Neural progenitor cell (in vitro differentiated cells): Measurements from ENCODE around the gene ATXN7L1. TPM values are rescaled to one million over a fixed set of nuclear protein-coding genes. Genes with fewer than 3 reads are reported as not detected.

Experiments used
- DNase-seq: peaks from one replicate; pipeline ENCODE4 v3.0.0-alpha.2; 2016; ENCODE audit warnings: low spot score
- H2AFZ ChIP-seq: fragments of 200-600 bp; sonication (generic); replicated peaks from 2 replicates; pipeline ENCODE4 v1.6.1; 2016; ENCODE audit warnings: antibody characterized with exemption
- H3F3A ChIP-seq: fragments of 200-600 bp; sonication (generic); 2 replicates; pipeline ENCODE4 v1.6.1; 2016; ENCODE audit warnings: antibody characterized with exemption, low read depth
- H3K27ac ChIP-seq: fragments of 200-600 bp; sonication (generic); 2 replicates; pipeline ENCODE4 v1.5.1; 2016; ENCODE audit warnings: mild to moderate bottlenecking
- H3K27me3 ChIP-seq: fragments of 200-600 bp; sonication (generic); 2 replicates; pipeline ENCODE4 v1.6.1; 2016; ENCODE audit warnings: mild to moderate bottlenecking, moderate library complexity
- H3K36me3 ChIP-seq: fragments of 200-600 bp; sonication (generic); 2 replicates; pipeline ENCODE4 v1.5.1; 2016
- H3K4me1 ChIP-seq: fragments of 200-600 bp; sonication (generic); 2 replicates; pipeline ENCODE4 v1.6.1; 2016; ENCODE audit warnings: mixed run types
- H3K4me2 ChIP-seq: fragments of 200-600 bp; sonication (generic); 2 replicates; pipeline ENCODE4 v1.6.1; 2016
- H3K4me3 ChIP-seq: fragments of 200-600 bp; sonication (generic); 2 replicates; pipeline ENCODE4 v1.5.1; 2016
- H3K79me2 ChIP-seq: fragments of 200-600 bp; sonication (generic); 2 replicates; pipeline ENCODE4 v1.6.1; 2016; ENCODE audit warnings: low read depth
- H3K9ac ChIP-seq: fragments of 200-600 bp; sonication (generic); 2 replicates; pipeline ENCODE4 v1.6.1; 2016
- H3K9me3 ChIP-seq: fragments of 200-600 bp; sonication (generic); 2 replicates; pipeline ENCODE4 v1.5.1; 2016; ENCODE audit warnings: low read depth
- H4K20me1 ChIP-seq: fragments of 200-600 bp; sonication (generic); 2 replicates; pipeline ENCODE4 v1.6.1; 2016; ENCODE audit warnings: low read depth
- H3K27ac Mint-ChIP-seq: 3 replicates; pipeline ENCODE4 v1.8.0; 2021; ENCODE audit warnings: mixed read lengths
- H3K27me3 Mint-ChIP-seq: 2 replicates; pipeline ENCODE4 v1.8.0; 2022; ENCODE audit warnings: low read depth, mild to moderate bottlenecking, inconsistent platforms, moderate library complexity, mixed read lengths; ENCODE audit not compliant: insufficient read depth
- H3K36me3 Mint-ChIP-seq: 3 replicates; pipeline ENCODE4 v1.8.0; 2021; ENCODE audit warnings: mixed read lengths
- H3K4me1 Mint-ChIP-seq: 3 replicates; pipeline ENCODE4 v1.8.0; 2021; ENCODE audit warnings: mixed read lengths
- H3K4me3 Mint-ChIP-seq: 3 replicates; pipeline ENCODE4 v1.8.0; 2021; ENCODE audit warnings: mild to moderate bottlenecking, moderate library complexity, mixed read lengths
- H3K9me3 Mint-ChIP-seq: 3 replicates; pipeline ENCODE4 v1.8.0; 2020; ENCODE audit warnings: mixed read lengths
- EZH2 ChIP-seq: fragments of 200-600 bp; sonication (generic); IDR thresholded peaks from 2 replicates; pipeline ENCODE4 v1.6.1; 2017; ENCODE audit warnings: antibody characterized with exemption, mild to moderate bottlenecking, moderate library complexity
- EZH2phosphoT487 ChIP-seq: fragments of 200-600 bp; sonication (generic); IDR thresholded peaks from 2 replicates; pipeline ENCODE4 v1.6.1; 2017; ENCODE audit warnings: antibody characterized with exemption
- total RNA-seq: library from RNA; depleted of rRNA; stranded (reverse); fragments of >200 nt; gene quantifications from 2 replicates; pipeline ENCODE4 v1.2.3, GENCODE V29; 2015; ENCODE audit warnings: low replicate concordance
- TF ChIP-seq, protein P1 (sequence below): fragments of 200-600 bp; sonication (generic); IDR thresholded peaks from 2 replicates; pipeline ENCODE4 v1.5.1; 2017; ENCODE audit warnings: antibody characterized with exemption, mild to moderate bottlenecking

ATXN7L1 gene
- total RNA-seq, 1 donor from 2014 or later: 5.9 TPM

DNA sequence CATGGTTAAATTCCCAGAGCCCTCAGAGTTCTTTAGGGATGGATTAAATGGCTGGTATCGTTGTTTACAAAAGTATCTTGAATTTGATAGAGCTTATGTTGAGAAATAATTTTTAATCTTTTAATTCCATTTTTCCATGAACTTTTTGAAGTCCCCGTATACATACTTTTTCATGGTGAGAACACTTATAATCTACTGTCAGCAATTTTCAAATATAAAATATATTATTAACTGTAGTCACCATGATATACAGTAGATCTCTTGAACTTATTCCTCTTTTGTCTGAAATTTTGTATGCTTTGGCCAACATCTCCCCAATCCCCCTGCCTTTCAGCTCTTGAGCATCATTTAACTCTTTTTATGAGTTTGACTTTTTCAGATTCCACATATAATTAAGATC is 304.5 kb downstream of the ATXN7L1 start:
- Mint-ChIP-seq H3K27me3 (peaks cover 5% of the 10 kb centered on the region), H3K4me1 (no peaks in the 10 kb centered on the region), H3K36me3 (peaks cover 5% of the 10 kb centered on the region), H3K27ac (no peak overlapping the region), H3K9me3 (peaks cover 2% of the 10 kb centered on the region), H3K4me3 (no peak overlapping the region)
- H3K9ac ChIP-seq: no peak overlapping the region
- no peaks in the 10 kb centered on the region for H3F3A ChIP-seq
- no peak for DNase-seq
- H3K4me1 ChIP-seq: no peaks in the 10 kb centered on the region
- H3K4me3 ChIP-seq: no peak overlapping the region
- no peaks in the 10 kb centered on the region for H3K27me3 ChIP-seq
- no peaks in the 10 kb centered on the region for H3K9me3 ChIP-seq
- TF ChIP-seq, protein P1, sequence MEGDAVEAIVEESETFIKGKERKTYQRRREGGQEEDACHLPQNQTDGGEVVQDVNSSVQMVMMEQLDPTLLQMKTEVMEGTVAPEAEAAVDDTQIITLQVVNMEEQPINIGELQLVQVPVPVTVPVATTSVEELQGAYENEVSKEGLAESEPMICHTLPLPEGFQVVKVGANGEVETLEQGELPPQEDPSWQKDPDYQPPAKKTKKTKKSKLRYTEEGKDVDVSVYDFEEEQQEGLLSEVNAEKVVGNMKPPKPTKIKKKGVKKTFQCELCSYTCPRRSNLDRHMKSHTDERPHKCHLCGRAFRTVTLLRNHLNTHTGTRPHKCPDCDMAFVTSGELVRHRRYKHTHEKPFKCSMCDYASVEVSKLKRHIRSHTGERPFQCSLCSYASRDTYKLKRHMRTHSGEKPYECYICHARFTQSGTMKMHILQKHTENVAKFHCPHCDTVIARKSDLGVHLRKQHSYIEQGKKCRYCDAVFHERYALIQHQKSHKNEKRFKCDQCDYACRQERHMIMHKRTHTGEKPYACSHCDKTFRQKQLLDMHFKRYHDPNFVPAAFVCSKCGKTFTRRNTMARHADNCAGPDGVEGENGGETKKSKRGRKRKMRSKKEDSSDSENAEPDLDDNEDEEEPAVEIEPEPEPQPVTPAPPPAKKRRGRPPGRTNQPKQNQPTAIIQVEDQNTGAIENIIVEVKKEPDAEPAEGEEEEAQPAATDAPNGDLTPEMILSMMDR: no peak
- TF ChIP-seq EZH2: no peak
- H3K4me2 ChIP-seq: no peak overlapping the region
- H3K79me2 ChIP-seq: no peaks in the 10 kb centered on the region
- no peak overlapping the region for H3K27ac ChIP-seq
- no peaks in the 10 kb centered on the region for H4K20me1 ChIP-seq
- H3K36me3 ChIP-seq: peaks cover 4% of the 10 kb centered on the region
- no peak overlapping the region for H2AFZ ChIP-seq

DNA sequence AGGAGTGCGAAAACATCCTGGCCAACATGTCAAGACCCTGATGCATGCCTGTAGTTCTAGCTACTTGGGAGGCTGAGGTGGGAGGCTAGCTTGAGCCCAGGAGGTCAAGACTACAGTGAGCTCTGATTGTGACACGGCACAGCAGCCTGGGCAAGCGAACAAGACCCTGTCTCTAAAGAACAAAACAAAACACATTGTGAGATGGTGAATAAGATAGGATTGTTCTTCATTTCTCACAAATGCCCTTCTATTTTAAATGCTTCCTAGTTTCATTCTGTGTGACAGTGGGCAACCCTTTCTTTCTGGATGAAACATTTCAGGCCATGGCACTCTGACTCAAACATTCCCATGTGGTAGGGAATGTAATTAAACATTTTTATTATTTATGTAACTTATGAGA is 308.6 kb downstream of the ATXN7L1 start:
- H3K9me3 Mint-ChIP-seq: no peaks in the 10 kb centered on the region
- peaks cover 12% of the 10 kb centered on the region for H3K36me3 Mint-ChIP-seq
- no peak overlapping the region for H3K27ac ChIP-seq
- no peak overlapping the region for H3K4me2 ChIP-seq
- no peak for TF ChIP-seq EZH2
- TF ChIP-seq, protein P1: no peak
- TF ChIP-seq EZH2phosphoT487: no peak
- no peaks in the 10 kb centered on the region for H3K4me1 ChIP-seq
- no peaks in the 10 kb centered on the region for H3K27me3 Mint-ChIP-seq
- no peaks in the 10 kb centered on the region for H3K4me1 Mint-ChIP-seq
- no peak for DNase-seq
- no peak overlapping the region for H3K9ac ChIP-seq
- no peak overlapping the region for H2AFZ ChIP-seq
- peaks cover 9% of the 10 kb centered on the region for H3K36me3 ChIP-seq
- H3K4me3 Mint-ChIP-seq: no peak overlapping the region
- H3K79me2 ChIP-seq: no peaks in the 10 kb centered on the region
- no peak overlapping the region for H3K27ac Mint-ChIP-seq
- H3K4me3 ChIP-seq: no peak overlapping the region
- H3F3A ChIP-seq: no peaks in the 10 kb centered on the region
- H3K9me3 ChIP-seq: no peaks in the 10 kb centered on the region
- H3K27me3 ChIP-seq: no peaks in the 10 kb centered on the region
- H4K20me1 ChIP-seq: no peaks in the 10 kb centered on the region

DNA sequence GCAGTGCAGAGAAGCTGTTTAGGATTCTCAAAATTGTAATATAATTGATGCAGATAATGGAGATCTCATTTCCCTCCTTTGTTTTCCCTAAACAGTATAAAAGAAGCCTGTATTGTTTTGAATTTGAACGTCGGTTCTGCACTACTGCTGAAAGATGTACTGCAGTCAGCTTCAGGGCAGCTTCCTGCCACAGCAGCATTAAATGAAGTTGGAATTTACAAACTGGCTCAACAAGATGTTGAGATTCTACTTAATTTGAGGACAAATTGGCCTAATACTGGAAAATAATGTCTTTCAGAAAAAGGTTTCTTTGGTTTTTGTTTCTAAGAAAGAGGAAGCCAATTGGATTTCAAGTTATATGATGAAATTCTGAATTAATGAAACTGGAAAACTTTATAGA is 309.4 kb downstream of the ATXN7L1 start:
- H3K4me3 Mint-ChIP-seq: no peak overlapping the region

More for the DNA sequence above, 309.4 kb downstream of the ATXN7L1 start:
- Histone ChIP-seq H4K20me1 (no peaks in the 10 kb centered on the region), H3K27me3 (no peaks in the 10 kb centered on the region), H3K9me3 (no peaks in the 10 kb centered on the region), H3K9ac (no peak overlapping the region), H3K4me1 (no peaks in the 10 kb centered on the region), H3K79me2 (no peaks in the 10 kb centered on the region), H3K4me2 (no peak overlapping the region), H3K27ac (no peak overlapping the region), H3K36me3 (peaks cover 9% of the 10 kb centered on the region), H2AFZ (no peak overlapping the region), H3K4me3 (no peak overlapping the region), H3F3A (no peaks in the 10 kb centered on the region)
- no peak for DNase-seq
- TF ChIP-seq EZH2 (no peak), EZH2phosphoT487 (no peak)
- TF ChIP-seq, protein P1: no peak
- Mint-ChIP-seq H3K27ac (no peak overlapping the region), H3K4me1 (no peaks in the 10 kb centered on the region), H3K9me3 (no peaks in the 10 kb centered on the region), H3K27me3 (no peaks in the 10 kb centered on the region), H3K36me3 (peaks cover 12% of the 10 kb centered on the region)
